ENCODE measurements around the gene METTL6.

METTL6 gene

DNA sequence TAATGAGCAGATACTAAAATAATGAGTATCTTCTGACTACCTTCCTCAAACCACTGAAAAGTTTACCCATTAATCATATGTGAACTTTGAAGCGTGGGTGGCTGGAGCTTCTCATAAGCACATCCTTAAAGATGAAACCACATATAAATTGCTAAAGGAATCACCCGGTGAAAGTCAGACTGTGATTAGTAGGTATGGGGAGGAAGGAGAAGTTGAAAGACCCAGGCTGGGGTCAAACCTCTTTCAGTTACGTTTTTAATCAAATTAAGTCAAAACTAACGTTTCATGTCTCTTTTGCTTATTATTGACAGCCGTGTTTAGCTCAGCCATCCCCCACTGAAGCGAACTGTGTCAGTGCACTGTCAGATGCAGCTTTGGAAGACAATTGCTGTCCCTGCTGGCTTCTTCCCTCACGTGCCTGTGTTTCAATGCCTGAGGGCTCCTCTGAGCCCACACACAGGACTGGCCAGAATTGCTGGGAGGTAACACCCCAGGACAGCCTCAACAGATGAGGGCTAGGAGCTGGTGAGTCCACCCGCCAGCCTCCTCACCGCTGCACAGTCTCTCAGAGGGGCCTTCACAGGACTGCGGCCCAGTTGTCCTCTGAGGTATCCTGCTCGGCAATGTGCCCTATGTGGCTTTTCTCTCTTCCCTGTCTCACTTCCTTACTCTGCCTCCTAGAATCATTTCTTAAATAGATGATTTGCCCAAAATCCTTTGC is 65.7 kb downstream of the METTL6 start:
- DNase-seq: peak; percentile 63 to 72

DNA sequence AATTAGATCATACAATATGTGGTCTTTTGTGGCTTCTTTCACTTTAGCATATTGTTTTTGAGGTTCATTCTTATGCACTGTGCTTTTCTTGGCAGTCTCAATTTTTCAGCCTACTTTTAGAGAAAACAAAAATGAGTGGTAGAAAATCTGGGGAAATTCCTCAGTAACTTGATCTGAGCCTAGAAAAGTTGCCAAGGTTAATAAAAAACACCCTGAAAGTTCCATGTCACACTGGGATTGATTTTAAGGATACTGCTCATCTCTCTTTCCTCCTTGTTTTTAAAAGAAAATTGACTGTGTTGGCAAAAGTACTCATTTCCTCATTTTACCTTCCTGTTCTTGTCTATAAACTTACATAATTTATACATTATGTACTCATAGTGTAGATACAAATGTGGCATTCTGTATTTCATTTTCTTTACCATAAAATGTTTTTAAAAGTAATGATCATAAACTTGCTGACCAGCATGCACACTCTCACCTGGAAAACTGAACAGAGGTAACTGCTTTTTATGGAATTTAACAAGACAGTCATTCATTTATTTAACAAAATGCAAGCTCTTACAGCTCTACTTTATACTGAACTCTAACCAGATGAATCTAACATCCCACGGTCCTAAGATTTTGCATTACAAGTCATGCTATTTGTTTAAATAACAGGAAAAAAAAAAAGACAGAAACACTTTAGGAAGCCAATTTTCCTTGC is 66.4 kb downstream of the METTL6 start:
- DNase-seq: no peak
